HG02642 (cell line): ENCODE measurements around the gene SPTB.

Source experiments
- ATAC-seq: cut with Tn5 transposase; IDR thresholded peaks from one replicate; pipeline ENCODE4 v1.9.1; 2021; ENCODE audit warnings: mild to moderate bottlenecking; ENCODE audit not compliant: unreplicated experiment, poor library complexity

SPTB gene

GRCh38 chr14:64769096-64770020, 110.3 kb downstream of the SPTB start:
- no peak for ATAC-seq

- ATAC-seq: no peak
Measured at GRCh38 chr14:64768401-64769095, 111.2 kb downstream of the SPTB start.

GRCh38 chr14:64767215-64767964, 112.3 kb downstream of the SPTB start:
- no peak for ATAC-seq

GRCh38 chr14:64766430-64767151, 113.1 kb downstream of the SPTB start:
- ATAC-seq: no peak

- ATAC-seq: no peak
Measured at GRCh38 chr14:64765740-64766302, 113.9 kb downstream of the SPTB start.

- ATAC-seq: peak; percentile 60
Measured at GRCh38 chr14:64764641-64765520, 114.8 kb downstream of the SPTB start.

- no peak for ATAC-seq
Measured at GRCh38 chr14:64763801-64764621, 115.7 kb downstream of the SPTB start.

GRCh38 chr14:64763085-64763782, 116.5 kb downstream of the SPTB start:
- no peak for ATAC-seq

- no peak for ATAC-seq
Measured at GRCh38 chr14:64762044-64763034, 117.4 kb downstream of the SPTB start.

GRCh38 chr14:64761441-64762043, 118.2 kb downstream of the SPTB start:
- no peak for ATAC-seq

GRCh38 chr14:64760916-64761315, 118.8 kb downstream of the SPTB start:
- no peak for ATAC-seq

GRCh38 chr14:64760146-64760755, 119.5 kb downstream of the SPTB start:
- no peak for ATAC-seq

GRCh38 chr14:64759555-64759938, 120.2 kb downstream of the SPTB start:
- no peak for ATAC-seq

GRCh38 chr14:64758691-64759554, 120.8 kb downstream of the SPTB start:
- no peak for ATAC-seq
